HG02642 (cell line): ENCODE measurements around the gene DIAPH2.

Experiments used
- ATAC-seq: cut with Tn5 transposase; IDR thresholded peaks from one replicate; pipeline ENCODE4 v1.9.1; 2021; ENCODE audit warnings: mild to moderate bottlenecking; ENCODE audit not compliant: unreplicated experiment, poor library complexity

Gene DIAPH2

DNA sequence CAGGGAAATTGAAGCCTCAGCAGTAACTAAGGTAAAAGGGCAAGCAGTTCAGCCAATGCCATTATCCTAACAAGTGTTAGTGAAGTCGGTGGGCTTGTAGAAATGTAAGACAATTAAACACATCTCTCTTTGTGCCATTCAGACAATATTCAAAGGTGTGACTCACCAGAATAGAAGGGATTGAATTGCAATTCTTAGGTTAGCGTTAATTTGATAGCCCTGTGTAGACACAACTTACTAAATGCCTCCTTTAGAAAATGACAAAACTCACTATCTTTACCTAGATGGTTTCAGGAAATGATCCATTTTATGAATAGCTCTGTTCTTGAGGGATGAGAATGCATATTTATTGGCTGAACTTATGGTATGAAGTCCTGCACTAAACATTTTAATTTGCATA lies 234.2 kb downstream of the DIAPH2 start:
- no peak for ATAC-seq

DNA sequence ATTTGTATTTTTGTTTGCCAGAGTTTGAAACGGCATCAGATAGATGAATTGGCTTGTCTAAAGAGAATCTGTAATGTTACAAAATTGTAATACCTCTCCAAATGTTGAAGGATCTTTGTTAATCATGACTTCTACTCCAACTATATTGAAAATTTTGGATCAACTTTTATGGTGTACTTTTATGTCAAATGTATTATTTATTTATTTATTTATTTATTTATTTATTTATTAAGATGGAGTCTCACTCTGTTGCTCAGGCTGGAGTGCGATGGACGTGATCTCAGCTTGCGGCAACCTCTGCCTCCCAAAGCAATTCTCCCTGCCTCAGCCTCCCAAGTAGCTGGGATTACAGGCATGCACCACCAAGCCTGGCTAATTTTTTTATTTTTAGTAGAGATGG lies 235.0 kb downstream of the DIAPH2 start:
- no peak for ATAC-seq

DNA sequence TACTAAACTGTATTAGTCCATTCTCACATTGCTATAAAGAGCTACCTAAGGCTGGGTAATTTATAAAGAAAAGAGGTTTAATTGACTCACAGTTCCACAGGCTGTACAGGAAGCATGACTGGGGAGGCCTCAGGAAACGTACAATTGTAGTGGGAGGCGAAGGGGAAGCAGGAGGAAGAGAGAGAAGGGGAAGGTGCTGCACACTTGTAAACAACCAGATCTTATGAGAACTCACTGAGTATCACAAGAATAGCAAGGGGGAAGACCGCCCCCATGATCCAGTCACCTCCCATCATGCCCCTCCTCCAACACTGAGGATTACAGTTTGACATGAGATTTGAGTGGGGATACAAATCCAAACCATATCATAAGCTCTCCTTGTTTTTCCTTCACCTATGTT lies 239.9 kb downstream of the DIAPH2 start:
- ATAC-seq: no peak

DNA sequence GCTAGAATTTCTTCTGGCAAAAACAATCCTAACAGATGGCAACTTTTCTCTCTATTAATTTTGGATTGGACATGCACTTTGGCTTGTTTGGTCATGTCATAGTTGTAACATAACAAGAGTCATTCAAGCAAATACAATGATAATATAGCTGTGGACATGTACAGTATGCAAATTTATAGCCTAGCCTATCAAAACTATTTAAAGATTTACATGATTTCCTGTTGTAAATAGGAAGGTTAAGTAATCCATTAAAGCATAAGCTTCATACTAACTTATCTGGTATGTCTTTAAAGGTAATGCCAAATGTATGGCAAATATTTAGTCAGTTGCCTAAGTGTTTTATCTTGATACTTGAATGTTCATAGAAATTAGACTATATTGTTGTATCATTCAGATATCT lies 244.4 kb downstream of the DIAPH2 start:
- ATAC-seq: no peak

DNA sequence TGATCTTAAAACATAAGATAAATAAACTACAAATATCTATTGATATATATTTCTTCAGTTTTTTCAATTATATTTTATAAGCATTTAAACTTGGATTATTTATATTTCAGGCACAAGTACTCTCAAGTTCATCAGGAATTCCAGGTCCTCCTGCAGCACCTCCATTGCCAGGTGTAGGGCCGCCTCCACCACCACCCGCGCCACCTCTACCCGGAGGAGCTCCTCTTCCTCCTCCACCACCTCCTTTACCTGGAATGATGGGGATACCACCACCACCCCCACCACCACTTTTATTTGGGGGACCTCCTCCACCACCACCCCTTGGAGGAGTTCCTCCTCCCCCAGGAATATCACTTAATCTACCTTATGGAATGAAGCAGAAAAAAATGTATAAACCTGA lies 273.1 kb downstream of the DIAPH2 start:
- no peak for ATAC-seq

DNA sequence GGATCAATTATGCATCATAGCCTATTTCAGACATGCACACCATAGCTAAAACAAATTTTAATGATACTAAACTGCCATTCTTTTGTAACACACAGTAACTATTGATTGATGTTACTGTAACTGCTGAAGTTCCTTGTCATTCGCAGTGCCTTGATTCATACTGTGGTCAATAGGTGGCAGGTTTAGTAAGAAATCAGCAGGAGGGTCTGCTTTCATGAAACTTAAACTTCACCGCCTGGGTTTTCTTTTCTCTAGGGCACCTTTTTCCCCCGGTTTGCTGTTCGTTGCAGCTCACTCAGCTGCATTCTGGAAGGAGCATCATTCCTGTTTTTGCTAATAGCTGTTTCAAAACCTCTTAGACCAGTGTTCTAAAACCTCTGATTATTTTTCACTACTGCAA lies 287.2 kb downstream of the DIAPH2 start:
- no peak for ATAC-seq

DNA sequence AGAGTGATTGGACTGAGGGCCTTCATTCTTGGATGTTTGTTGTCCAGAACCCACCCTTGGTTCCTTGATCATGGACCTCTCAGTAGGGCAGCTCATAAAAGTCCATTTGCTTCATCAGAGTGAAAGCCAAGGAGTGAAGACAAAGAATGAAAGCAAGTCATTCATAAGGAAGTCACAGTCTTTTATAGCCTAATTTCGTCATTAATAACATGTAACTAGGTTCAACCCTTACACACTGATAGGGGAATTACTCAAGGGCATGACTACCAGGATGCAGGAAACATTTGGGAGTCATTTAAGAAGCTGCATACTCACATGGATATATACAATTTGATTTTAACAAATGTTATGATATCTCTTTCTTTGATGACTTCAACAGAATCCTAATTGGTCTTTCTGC lies 294.3 kb downstream of the DIAPH2 start:
- ATAC-seq: no peak

DNA sequence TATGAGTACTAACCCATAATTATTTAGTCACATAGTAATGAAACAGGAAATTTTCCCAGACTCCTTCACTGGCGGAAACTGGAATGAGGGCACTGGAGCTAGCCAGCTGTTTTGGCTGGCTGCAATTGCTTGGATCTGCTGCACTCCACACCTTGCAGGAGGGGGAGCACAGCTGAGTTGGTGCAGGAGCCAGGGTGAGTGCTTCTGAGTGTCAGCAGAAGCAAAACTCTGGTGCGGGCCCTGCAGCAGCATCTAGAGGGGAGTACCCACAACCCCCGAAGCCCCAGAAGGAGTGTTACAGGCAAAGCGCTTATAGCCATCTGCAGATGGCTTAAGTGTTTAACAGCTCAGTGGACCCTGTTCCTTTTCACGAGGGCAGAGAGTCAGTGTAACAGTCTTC lies 295.1 kb downstream of the DIAPH2 start:
- ATAC-seq: no peak

DNA sequence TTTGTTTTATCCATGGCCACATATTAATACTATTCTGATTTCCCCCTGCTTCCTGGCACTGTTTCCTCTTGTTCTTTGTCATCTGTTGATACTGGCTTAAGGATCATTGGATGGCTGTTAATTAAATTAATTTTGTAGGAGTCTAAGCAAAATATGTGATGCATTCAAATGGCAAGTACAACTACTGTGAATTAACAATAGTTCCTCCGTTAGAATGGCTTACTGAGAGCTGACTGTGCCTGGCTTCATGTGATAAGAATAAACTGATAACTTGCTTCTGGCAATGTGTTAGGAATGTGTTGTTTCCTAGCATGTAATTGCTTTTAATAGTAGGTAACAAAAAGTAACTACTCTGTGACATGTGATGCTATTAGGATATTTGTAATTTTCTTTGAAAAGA lies 297.5 kb downstream of the DIAPH2 start:
- ATAC-seq: no peak

DNA sequence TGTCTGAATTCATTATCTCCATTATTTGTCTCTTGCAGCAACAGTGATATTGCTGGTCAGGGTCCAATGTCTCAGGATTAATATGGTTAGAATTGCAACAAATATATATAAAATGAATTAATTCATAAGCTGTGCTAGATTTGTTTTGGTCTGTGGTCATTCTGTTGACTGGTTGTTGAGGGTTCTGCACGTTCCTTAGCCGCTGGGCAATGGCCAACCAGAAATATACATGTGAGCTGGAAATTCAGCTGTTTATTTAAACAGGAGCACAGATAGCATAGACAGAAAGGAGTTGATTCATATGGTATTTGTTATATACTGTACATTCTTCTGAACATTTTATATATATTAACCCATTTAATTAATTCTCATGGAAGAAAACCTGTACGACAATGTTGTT lies 299.9 kb downstream of the DIAPH2 start:
- ATAC-seq: no peak

DNA sequence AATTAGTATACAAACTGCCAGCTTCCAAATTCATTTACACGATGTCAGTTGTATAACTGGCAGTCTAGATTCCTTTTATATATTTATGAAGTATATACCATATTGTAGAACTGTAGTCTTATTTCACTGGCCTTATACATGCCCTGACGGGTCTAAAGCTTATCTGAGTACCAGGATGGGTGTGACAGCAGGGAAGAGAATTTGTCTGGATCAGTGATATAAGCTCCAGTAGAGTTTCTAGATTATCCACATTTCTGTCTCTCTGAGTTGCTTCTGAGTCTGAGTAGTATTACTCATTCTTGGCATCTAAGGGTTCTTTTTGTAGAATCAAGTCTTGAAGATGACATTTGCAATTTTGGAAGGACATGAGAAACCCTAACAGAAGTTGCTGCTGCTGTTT lies 300.4 kb downstream of the DIAPH2 start:
- no peak for ATAC-seq

DNA sequence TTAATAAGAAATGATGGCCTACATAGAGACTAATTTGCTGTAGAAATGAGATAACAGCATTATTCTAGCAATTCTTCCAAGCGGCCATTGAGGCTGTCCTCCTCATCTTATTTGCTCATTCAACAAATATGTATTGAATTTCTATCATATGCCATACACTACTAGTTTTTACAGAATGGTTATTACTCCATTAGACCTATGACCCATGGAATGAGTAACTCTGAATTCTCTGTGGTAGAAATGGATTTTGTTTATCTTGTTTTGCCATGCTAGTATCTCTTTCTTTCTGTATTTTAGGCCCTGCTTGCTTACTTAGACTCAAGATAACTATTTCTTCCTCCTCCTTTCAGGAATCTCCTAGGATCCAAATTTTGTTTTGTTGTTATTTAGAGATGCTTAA lies 302.6 kb downstream of the DIAPH2 start:
- no peak for ATAC-seq

DNA sequence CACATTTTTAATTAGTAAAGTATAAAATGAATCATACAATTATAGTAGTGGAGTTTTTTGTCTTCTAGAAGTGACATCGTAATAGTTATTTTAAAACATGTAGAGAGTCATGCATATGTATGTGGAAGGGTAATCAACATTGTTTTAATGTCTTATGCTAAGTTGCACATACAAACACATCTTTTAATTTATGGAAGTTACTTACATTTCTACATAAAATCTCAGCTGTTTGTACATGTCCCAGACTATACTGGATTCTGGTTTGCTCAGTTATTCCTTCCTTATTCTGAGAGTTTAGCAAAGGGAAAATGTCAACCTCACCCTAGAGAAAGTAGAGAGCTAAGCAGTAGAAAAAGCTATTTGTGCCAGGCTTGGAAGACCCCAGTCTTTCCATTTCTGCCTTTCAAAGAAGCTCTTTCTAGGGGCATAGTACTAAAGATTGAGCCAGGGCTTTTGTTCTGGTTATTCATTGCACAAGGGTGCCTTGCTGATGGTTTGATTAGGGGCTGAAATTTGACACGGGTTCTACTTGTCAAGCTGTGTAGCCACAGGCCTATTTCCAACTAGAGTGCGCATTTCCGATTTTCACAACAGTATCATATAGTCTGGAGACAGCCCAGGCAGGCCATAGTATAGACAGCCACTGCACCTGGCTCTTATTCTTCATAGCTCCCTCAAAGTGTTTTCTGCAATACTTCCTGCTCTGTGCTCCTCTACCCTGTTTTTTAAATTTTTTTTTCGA lies 305.4 kb downstream of the DIAPH2 start:
- no peak for ATAC-seq

DNA sequence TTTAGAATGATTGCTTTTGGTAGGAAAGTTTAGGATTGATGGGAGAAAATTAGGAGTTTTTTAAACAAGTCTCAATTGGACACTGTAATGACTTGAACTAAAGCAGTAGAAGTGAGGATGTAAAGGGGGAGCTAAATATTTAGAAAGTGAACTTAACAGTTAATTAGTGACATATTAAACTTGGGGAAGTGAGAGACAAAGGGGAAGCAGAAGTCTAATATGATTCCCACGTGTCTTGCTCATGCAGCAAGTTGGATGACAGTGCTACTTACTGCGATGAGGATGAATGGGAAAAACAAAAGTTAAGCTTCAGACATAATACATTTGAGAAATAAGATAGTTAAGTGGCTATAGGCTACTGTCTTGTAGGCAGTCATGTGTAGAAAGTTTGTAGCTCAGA lies 309.5 kb downstream of the DIAPH2 start:
- no peak for ATAC-seq

DNA sequence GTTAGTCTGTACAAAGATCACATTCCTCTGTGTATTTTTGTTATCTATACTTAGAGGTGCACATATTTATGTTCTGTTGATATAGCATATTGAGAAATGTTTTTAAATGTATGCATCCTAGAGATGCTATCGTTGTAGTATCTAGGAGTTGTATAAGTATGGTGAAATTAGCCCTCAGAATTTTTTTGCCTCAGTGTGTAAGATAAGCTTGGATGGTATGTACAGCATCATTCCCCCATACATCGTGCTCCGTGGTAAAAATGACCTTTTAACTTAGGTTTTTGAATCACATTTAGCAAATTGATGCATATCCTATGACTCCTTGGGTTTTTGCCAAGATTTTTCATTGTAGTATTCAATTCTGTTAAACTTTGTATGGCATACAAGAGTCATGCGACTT lies 312.6 kb downstream of the DIAPH2 start:
- ATAC-seq: no peak

DNA sequence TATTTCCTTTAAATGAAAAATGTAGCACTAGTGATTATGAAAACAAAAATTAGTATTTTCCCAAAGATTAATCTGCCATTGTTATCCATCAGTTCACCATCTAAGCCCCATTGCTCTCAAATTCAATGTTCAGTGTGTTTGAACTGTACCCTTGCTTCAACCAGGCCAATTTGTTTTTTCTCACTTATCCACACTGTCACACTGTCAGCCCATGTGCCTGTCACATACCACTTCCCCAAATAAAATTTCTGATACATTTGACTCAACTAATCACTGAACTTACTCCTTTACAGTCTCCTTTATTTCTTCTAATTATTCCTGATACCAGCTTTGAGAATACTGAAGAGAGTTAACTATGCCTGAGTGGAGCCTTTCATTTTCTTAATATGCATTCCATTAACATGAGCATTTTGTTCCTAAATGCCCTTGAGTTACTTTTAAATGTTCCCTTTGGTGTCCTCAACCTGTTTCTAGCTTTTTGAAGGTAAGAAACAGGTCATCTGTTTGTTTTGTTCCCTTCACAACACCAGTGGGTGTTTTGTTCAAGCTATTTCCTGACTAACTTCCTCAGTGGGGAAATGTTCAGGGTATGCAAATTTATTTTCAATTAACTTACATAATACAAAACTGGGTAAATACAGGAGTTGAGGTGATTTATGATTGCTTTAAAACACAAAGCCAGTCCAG lies 316.2 kb downstream of the DIAPH2 start:
- ATAC-seq: no peak

DNA sequence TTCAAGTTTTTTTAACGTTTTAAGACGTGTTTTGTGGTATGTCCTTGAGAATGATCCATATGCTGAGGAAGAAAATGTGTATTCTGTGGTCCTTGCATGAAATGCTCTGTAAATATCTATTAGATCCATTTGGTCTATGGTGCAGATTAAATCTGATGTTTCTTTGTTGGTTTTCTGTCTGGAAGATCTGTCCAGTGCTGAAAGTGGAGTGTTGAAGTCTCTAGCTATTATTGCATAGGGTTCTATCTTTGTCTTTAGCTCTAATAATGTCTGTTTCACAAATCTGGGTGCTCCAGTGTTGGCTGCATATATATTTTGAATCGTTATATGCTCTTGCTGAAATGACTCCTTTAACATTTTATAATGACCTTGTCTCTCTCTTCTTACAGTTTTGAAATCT lies 321.5 kb downstream of the DIAPH2 start:
- no peak for ATAC-seq

DNA sequence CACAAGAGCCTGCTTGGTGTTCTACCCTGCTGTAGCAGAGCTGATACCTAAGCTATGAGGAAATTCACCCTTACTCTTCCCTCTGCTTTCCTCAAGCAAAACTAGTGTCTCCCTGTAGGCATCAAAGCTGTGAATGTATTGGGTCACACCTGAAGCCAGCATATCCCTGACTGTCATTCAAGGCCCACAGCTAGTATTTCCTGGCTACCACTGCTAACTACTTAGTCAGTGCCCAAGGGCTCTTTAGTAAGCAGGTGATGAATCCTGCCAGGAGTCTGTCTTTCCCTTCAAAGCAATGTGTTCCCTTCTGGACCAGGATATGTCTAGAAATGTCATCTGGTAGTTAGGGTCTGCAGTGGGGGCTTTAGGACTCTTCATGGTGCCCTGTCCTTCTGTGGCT lies 324.7 kb downstream of the DIAPH2 start:
- ATAC-seq: no peak

DNA sequence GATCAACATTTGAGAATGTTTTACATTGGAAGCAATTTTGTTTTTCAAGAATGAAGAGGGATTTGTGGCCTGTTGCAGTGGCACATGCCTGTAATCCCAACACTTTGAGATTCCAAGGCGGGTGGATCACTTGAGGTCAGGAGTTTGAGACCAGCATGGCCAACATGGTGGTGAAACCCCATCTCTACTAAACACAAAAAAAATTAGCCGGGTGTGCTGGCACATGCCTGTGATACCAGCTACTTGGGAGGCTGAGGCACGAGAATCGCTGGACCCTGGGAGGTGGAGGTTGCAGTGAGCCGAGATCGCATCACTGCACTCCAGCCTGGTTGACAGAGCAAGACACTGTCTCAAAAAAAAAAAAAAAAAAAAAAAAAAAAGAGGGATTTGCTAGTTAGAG lies 326.9 kb downstream of the DIAPH2 start:
- ATAC-seq: no peak

DNA sequence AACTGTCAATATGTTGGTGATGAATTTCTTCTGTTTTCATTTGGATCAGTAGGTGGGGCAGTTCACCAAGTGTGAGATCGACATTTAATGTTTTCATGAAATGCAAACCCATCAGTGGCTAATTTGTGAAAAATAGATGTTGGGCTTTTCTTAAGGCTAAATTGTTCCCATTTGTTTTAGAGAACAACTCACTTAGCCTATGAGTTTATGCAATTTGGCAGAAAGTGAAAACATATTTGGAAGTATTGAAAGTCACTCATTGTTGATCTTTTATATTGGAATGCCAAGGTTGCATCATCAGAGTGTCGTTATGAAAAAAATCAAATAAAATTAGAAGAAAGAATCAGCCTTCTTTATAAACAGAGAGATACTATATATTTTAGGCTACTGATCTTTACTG lies 331.5 kb downstream of the DIAPH2 start:
- no peak for ATAC-seq

DNA sequence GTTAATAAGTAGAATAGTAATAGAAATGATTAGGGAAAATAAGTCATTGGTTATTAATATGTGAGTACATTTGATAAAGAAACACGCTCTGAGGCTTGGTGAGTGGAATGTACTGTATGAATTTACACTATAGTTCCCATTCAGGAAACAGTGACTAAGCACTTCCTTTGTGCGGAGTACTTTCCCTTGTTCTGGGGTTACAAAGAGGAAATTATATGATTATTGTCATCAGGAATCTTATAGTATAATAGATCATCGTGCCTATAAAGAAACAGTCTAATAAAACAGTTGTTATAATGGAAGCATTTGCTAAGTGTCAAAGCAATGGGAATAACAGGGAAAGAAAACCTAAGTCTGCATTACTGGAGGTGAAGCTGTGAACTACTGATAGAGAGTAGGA lies 337.0 kb downstream of the DIAPH2 start:
- no peak for ATAC-seq

DNA sequence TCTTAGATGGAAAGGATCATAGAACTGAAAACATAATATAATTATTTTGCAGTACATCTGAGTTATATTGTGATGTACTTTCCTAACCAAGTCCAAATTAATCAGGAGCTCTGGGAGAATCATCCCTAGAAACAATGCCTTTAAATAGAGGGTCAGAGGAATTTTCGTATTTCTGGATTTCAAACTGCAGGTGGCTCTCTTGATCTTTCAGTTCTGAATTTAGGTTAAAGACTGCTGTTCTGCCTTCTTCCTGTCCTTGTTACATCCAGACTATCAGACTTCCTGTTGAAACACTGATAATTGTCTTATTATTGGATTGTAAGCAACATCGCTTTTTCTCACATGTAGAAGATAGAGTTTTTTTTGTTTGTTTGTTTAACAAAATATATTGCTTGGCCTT lies 341.8 kb downstream of the DIAPH2 start:
- no peak for ATAC-seq
